Activated gamma-delta T cell treated with Interleukin-2 at 50 U/mL for 16 hours (primary cell): ENCODE data around the gene PPP2R5D.
"Not testable (repeated sequence)": the region's sequence is repeated elsewhere in the genome, so short reads cannot be mapped to it uniquely, and the experiment has no call there.

Source experiments
- DNase-seq: peaks from one replicate; pipeline ENCODE4 v3.0.0-alpha.2; 2020

Gene PPP2R5D

DNA sequence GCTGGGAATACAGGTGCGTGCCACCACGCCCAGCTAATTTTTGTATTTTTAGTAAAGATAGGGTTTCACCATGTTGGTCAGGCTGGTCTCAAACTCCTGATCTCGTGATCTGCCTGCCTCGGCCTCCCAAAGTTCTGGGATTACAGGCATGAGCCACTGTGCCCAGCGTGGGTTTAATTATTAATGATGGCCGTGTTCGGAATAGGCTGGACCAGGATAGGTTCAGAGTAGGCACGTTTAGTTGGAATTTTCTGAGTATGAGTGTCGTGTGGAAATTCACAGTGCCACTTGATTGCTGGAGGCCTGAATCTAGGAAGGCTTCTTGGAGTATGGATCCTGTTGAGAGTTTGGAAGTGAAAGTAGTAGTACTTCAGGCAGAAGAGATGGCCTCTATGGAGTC, 13.8 kb downstream of the PPP2R5D start:
- not testable (repeated sequence) for DNase-seq

- no peak for DNase-seq
Measured at GRCh38 chr6:43001843-43002242, 17.5 kb downstream of the PPP2R5D start.

GRCh38 chr6:43005844-43006243, 21.5 kb downstream of the PPP2R5D start:
- no peak for DNase-seq

GRCh38 chr6:43006251-43006650, 21.9 kb downstream of the PPP2R5D start:
- no peak for DNase-seq

GRCh38 chr6:43007126-43007525, 22.8 kb downstream of the PPP2R5D start:
- DNase-seq = no peak

- DNase-seq = no peak
Measured at GRCh38 chr6:43009124-43009523, 24.8 kb downstream of the PPP2R5D start.

DNA sequence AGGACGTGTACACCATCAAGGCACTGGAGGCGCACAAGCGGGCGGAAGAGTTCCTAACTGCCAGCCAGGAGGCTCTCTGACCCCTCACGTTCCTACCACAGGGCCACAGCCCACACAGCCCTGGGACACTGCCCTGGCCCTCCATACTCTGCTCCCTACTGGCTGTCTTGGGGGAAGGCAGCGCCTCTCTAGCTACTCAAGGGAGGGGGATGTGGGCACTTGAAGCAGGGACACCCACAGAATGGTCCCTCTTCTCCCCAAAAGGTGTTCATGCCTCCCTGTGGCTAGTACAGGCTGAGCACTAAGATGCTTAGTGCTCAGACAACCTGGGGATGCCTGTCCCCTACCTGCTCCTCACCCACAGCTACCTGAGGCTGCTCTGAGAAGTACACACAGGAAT, 26.8 kb downstream of the PPP2R5D start:
- DNase-seq = no peak

DNA sequence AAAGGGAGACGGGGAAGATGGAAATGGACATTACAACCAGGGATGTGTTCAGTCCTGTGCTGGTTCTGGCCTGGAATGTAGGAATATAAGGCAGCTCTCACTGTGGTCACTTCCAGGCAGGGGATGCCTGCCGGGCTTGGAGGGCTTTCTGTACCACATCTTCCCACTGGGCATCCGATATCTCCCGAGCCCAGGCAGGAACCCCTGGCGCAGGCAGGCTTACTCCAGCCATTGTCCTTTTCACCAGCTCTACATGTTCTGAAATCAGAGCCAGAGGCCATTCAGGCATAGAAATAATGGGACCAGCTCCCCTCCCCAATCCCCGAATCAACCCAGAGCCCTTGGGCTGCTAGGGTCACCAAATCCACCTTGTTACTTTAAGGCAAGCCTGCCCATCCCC, 28.0 kb downstream of the PPP2R5D start:
- DNase-seq = no peak

DNA sequence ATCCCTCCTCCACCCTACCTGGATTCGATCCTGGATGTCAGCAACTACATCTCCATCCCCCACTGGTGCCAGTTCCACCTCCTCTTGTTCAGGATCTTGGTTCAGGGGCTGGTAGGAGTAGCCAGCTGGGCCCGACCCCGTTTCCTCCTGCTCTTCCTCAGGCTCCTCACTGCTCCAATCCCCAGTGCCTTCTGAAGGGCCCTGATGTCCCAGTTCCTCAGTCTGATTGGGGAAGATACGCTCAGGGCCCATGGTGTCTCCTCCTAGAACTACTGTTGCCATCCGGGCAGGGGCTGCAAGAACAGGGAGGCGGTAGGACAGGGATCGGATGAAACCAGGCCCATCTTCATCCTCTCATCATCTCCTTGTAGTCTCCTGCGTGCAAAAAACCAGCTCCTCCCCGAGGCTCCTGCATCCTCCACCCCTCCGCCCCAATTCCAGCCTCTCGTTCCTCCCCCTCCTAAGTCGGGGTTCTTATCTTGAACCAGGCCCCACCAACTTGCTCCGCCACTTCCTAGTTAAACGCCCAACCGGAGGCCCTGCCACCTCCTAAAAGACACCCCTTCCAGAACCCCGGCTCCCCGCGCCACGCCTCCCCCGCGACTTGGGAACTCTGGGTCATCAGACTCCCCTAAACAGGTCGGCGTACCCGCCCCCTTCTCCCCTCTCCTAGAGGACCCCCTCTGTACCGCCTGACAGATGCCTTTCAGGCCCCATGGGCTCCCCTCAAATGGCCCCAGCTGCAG, 28.9 kb downstream of the PPP2R5D start:
- no peak for DNase-seq

DNA sequence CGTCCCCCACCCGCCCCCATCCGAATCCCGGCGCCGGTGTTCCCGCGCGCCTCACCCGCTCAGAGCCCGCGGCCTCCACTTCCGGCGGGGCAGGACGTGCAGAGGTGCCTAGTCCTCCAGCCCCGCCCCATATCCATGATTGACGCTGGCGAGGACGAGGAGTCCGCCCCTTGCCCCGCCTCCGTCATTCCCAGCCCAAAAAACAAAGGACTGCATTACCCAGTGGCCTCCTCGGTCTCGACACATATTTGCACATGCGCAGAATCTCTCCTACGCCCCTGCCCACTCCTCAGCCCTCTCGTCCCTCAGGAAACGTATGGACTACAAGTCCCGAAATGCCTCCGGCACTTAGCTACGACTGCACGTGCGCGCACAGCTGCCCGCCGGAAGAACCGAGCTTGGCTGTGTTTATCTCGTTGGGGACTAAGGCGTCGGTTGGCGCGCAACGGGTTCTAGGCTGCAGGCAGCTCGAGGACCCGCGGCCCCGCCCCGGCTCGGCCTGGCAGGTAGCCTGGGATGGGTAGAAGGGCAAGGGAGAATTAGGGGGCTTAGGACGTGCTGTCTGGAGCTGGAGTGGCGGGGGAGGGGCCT, 29.6 kb downstream of the PPP2R5D start, which contains the start of the genes KLHDC3 and MEA1:
Gene KLHDC3 (plus strand): TSS at position 407 of the 591 bp plus-strand sequence. CDS start 2,944 bp downstream, outside the sequence.
Gene MEA1 (minus strand): TSS at position 104 of the 591 bp plus-strand sequence. CDS start 133 bp downstream, outside the sequence.
- peak; percentile 98 for DNase-seq

GRCh38 chr6:43014434-43014909, 30.1 kb downstream of the PPP2R5D start:
- no peak for DNase-seq

GRCh38 chr6:43016176-43016942, 32.0 kb downstream of the PPP2R5D start:
- no peak for DNase-seq

- DNase-seq = no peak
Measured at GRCh38 chr6:43016943-43017334, 32.6 kb downstream of the PPP2R5D start.

- DNase-seq = no peak
Measured at GRCh38 chr6:43019152-43019551, 34.8 kb downstream of the PPP2R5D start.

GRCh38 chr6:43020052-43020705, 35.8 kb downstream of the PPP2R5D start:
- DNase-seq = no peak

GRCh38 chr6:43020847-43021246, 36.5 kb downstream of the PPP2R5D start:
- DNase-seq = no peak

DNA sequence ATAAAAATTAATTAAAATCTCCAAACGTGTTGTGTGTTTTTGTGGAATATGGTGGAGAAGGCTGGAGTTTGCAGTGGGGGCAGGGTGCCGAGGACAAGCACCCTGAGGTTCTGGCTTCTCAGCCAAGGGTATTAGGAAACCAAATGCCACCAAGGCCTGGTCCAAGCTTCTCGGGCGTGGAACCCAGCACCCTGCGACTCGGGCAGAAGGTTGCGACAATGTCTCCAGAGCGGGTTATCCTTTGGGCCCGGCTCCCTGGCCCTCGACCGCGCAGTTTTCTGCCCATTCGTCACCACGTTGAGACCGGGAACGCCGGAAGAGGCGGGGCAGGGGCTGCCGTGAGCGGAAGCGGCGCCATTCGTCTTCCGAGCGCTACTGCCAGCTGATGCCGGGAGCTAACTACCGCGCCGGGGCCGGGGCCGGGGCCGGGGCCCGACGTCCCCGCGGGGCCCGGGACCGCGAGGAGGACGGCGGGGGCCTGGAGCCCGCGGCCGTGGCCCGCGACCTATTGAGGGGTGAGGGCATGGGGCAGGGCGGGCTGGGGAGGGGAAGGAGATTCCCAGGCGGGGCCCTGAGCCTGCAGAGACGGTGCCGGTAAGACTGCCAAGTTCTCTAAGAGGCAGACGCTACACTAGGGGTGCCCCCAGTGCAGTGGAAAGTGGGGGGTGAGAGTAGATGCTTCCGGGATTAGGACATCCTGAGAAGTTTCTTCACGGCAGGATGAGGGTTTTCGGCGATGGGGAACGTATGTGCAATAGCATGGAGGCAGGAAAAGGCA, 37.1 kb downstream of the PPP2R5D start, which contains the start of gene RRP36:
Gene RRP36 (plus strand): TSS at position 354 of the 778 bp plus-strand sequence. CDS start 32 bp downstream, at position 386.
- peak; percentile 54 for DNase-seq

- no peak for DNase-seq
Measured at GRCh38 chr6:43024436-43024835, 40.1 kb downstream of the PPP2R5D start.

- no peak for DNase-seq
Measured at GRCh38 chr6:43026365-43026764, 42.0 kb downstream of the PPP2R5D start.

- DNase-seq = no peak
Measured at GRCh38 chr6:43029120-43029519, 44.8 kb downstream of the PPP2R5D start.

GRCh38 chr6:43032326-43032725, 48.0 kb downstream of the PPP2R5D start:
- no peak for DNase-seq
